NB4 (cell line): ENCODE measurements around the gene ATXN7L3.
"Not testable (repeated sequence)": the region's sequence is repeated elsewhere in the genome, so short reads cannot be mapped to it uniquely, and the experiment has no call there.

Experiments used
- DNase-seq: peaks from one replicate; pipeline ENCODE4 v3.0.0; 2010; ENCODE audit warnings: low read depth
- H3K4me3 ChIP-seq: one replicate; pipeline ENCODE4 v1.5.1; 2011; ENCODE audit warnings: mild to moderate bottlenecking, low read depth, low read length, moderate library complexity
- MYC ChIP-seq: IDR thresholded peaks from 2 replicates; pipeline ENCODE4 v1.6.1; 2011; ENCODE audit warnings: low read depth, low read length
- POLR2A ChIP-seq: IDR thresholded peaks from 2 replicates; pipeline ENCODE4 v1.6.1; 2011; ENCODE audit warnings: mild to moderate bottlenecking; ENCODE audit not compliant: insufficient read length; ENCODE audit errors: extremely low read depth
- TF ChIP-seq, protein P1 (sequence below): IDR thresholded peaks from 2 replicates; pipeline ENCODE4 v1.6.1; 2011; ENCODE audit warnings: low read depth, low read length
- TF ChIP-seq, protein P2 (sequence below): IDR thresholded peaks from one replicate; pipeline ENCODE4 v1.5.1; 2012; ENCODE audit warnings: low read depth, low read length

ATXN7L3 gene, protein sequence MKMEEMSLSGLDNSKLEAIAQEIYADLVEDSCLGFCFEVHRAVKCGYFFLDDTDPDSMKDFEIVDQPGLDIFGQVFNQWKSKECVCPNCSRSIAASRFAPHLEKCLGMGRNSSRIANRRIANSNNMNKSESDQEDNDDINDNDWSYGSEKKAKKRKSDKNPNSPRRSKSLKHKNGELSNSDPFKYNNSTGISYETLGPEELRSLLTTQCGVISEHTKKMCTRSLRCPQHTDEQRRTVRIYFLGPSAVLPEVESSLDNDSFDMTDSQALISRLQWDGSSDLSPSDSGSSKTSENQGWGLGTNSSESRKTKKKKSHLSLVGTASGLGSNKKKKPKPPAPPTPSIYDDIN

DNA sequence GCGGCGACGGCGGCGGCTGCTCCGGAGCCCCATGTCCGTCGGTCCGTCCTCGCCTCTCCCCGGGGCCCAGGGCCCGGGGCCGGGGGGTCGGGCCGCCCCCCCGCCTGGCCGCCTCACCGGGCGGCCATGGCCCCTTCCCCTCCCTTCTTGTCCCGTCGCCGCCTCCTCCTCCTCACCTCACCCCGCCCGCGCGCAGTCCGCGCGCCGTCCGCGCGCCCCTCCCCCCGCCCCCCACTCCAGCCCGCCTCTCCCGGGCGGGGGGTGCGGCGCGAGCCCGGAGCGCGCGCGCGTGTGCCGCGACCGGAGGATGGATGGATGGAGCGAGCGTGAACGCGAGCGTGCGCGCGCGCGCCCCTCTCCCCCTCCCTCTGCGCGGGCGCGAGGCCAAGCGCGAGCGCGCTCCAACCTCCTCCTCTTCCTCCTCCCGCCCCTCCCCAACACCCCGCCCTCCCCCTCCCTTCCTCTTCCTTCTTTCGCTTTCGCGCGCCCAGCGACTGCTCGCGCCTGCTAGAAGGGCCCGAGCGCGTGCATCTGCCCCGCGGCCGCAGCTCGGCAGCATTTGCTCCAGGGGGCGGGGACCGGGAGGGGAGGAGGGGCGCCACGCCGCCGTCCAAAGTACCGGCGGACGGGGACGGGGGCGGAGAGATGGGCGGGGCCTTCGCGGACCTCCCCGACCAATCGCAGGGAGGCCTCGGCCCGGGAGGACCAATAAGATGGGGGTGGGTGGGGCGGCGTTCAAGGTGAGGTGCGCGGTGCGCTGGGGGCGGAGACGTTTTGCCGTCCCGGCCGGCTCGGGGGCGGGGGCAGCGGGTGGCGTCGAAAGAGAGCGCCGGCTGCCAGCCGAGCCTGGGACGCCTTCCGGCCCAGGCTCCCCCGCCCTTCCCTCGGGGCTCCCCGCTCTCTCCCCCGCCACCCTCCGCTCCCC, at the start of gene ATXN7L3:
Gene ATXN7L3, minus strand, starts transcription at position 332 of the 925 bp plus-strand sequence. CDS start 1,814 bp downstream, outside the sequence.
- peak; percentile 99 for DNase-seq
- TF ChIP-seq MYC: peak; percentile 65
- TF ChIP-seq, protein P1, sequence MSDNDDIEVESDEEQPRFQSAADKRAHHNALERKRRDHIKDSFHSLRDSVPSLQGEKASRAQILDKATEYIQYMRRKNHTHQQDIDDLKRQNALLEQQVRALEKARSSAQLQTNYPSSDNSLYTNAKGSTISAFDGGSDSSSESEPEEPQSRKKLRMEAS: peak; percentile 57
- TF ChIP-seq, protein P2, sequence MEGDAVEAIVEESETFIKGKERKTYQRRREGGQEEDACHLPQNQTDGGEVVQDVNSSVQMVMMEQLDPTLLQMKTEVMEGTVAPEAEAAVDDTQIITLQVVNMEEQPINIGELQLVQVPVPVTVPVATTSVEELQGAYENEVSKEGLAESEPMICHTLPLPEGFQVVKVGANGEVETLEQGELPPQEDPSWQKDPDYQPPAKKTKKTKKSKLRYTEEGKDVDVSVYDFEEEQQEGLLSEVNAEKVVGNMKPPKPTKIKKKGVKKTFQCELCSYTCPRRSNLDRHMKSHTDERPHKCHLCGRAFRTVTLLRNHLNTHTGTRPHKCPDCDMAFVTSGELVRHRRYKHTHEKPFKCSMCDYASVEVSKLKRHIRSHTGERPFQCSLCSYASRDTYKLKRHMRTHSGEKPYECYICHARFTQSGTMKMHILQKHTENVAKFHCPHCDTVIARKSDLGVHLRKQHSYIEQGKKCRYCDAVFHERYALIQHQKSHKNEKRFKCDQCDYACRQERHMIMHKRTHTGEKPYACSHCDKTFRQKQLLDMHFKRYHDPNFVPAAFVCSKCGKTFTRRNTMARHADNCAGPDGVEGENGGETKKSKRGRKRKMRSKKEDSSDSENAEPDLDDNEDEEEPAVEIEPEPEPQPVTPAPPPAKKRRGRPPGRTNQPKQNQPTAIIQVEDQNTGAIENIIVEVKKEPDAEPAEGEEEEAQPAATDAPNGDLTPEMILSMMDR: no peak
- H3K4me3 ChIP-seq: peak within 1 kb of the TSS; percentile 78

DNA sequence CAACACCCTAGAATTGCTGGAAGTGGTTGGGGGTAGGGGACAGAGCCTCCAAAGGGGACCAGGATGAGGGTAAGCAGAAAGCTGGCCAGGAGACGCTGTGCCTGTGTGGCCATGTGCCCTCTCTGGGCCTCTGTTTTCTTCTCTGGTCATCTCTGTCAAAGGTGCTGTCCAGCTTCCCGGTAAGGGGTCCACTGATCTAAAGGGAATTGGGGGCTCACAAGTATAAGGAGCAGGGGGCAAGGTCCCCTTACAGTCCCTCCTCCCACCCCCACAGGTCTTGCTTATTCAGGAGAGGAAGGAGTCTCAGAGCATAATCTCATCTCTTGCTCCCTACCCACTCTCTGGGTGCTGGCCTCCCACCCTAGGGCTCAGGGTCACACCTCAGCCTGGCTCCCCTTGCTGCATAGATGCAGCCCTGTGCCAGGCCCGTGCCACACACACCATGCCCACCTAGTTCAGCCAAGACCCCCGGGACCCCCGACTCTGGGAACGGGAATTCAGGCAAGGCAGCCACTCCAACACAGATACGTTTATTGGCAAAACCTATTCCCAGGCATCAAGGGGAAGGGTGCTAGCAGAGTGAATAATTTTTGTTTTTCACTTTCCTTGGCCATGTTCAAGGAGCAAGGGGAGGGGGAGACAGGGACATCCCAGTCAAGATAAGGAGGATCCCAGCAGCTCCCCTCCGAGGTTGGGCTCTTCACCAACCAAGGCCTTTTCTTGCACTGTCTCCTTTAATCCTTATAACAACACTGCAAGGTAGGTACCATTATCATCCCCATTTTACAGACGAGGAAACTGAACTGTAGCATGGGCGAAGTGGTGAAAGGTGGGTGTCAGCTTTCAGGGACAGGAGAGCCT, 48.4 kb upstream of the ATXN7L3 start:
- TF ChIP-seq, protein P2: no peak
- TF ChIP-seq POLR2A: no peak
- TF ChIP-seq, protein P1: no peak
- no peak for TF ChIP-seq MYC
- no peak for DNase-seq
- no peak overlapping the region for H3K4me3 ChIP-seq

DNA sequence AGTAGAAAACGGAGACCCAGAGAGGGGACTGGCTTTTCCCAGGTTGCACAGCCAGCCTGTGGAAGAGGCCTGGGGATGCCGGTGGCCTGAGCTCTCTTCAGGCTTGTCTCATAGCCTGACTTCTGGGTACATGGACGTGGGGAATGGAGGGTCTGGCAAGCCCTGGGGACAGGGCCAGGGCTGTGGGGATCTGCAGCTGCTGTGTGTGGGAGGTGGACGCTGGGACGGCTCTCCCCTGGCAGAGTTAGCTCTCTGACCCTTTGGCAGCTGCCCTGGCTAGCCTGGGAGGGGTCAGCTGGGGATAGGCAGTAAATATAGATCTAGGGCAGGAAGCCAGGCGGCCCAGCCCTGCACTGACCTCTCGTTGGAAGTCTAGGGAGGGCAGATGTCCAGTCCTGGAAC, 47.8 kb upstream of the ATXN7L3 start:
- no peak overlapping the region for H3K4me3 ChIP-seq
- no peak for DNase-seq
- TF ChIP-seq, protein P2: no peak
- TF ChIP-seq POLR2A: no peak

DNA sequence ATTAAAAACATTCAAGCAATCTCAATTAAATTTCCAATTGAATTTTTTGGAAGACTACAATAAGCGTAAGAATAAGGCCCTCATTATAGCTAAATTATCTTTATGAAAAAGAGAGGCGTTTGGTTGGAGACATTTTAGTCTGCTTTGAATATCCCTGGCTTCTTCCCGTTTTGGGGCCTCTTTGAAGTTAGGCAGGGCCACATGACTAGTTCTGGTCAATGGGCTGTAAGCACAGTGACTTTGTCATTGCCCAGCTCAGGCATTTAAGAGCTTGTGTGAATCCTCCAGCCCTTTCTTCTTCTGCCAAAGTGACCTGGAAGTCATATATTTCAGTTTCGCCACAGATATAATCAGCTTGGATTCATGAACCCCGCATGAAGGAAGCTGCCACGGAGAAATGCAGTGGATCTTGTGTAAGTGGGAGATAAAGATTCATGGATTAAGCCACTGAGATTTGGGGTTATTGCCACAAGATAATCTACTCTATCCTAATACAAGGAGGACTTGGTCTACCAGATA, 41.5 kb upstream of the ATXN7L3 start:
- no peak for TF ChIP-seq POLR2A
- no peak for TF ChIP-seq MYC
- TF ChIP-seq, protein P2: no peak
- TF ChIP-seq, protein P1: no peak
- DNase-seq: peak; percentile 34
- H3K4me3 ChIP-seq: no peak overlapping the region

DNA sequence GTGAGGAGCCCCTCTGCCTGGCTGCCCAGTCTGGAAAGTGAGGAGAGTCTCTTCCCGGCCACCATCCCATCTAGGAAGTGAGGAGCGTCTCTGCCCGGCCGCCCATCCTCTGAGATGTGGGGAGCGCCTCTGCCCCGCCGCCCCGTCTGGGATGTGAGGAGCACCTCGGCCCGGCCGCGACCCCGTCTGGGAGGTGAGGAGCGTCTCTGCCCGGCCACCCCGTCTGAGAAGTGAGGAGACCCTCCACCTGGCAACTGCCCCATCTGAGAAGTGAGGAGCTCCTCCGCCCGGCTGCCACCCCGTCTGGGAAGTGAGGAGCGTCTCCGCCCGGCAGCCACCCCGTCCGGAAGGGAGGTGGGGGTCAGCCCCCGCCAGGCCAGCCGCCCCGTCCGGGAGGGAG, 38.2 kb upstream of the ATXN7L3 start:
- H3K4me3 ChIP-seq, DNase-seq: not testable (repeated sequence)

DNA sequence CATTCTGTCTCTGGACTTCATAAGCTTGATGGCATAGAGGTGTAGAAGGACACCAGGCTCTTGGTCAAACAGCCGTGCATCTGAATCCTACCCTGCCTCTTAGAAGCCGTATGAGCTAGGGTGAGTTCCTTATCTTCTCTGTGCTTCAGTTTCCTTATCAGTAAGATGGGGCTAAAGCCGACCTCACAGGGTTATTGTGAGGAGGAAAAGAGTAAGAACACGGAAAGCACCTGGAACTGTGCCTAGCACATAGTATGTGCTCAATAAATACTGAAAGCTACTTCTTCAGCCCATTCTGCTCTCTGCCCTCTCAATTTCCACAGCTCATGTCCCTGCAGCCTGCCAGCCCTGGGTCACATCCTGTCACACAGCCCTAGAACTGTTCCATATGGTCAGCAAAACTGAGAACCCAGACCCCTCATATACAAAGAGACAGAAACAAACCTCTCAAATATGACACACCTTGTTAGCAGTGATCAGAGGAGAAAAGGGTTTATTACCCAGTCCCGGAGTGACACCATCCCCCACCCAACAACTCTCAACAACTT, 36.8 kb upstream of the ATXN7L3 start:
- DNase-seq: no peak
- no peak overlapping the region for H3K4me3 ChIP-seq
- TF ChIP-seq MYC (no peak), POLR2A (no peak)
- TF ChIP-seq, protein P1: no peak
- TF ChIP-seq, protein P2: no peak
